GM18870 (cell line): ENCODE data around the gene RHOBTB1.

ENCODE experiments used
- ATAC-seq: cut with Tn5 transposase; IDR thresholded peaks from one replicate; pipeline ENCODE4 v1.9.1; 2021; ENCODE audit warnings: moderate library complexity; ENCODE audit not compliant: unreplicated experiment

Gene RHOBTB1

DNA sequence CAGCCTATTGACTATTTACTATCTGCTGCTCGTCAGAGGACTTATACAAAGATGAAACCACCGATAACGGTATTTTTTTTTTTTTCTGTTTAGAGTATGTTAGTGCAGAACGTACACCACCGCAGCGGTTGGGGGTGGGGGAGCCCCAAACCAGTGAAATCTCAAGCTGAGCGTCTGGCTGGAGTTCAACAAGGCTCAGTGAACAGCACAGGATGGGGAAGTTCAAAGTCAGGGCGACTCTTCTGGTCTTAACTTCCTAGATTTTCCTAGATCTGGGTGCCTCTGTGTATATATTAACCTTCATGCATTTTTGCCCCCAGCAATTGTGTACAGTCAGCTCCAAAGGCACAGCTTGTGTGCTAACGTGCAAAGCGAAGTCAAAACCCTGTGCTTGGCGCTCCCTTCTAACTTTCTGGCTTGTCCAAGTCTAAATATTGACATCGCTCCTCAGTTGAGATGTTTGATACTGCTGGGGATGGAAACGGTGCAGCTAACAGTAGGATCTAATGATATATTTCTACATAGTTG is 1.1 kb downstream of the RHOBTB1 start:
- peak; percentile 45 for ATAC-seq

DNA sequence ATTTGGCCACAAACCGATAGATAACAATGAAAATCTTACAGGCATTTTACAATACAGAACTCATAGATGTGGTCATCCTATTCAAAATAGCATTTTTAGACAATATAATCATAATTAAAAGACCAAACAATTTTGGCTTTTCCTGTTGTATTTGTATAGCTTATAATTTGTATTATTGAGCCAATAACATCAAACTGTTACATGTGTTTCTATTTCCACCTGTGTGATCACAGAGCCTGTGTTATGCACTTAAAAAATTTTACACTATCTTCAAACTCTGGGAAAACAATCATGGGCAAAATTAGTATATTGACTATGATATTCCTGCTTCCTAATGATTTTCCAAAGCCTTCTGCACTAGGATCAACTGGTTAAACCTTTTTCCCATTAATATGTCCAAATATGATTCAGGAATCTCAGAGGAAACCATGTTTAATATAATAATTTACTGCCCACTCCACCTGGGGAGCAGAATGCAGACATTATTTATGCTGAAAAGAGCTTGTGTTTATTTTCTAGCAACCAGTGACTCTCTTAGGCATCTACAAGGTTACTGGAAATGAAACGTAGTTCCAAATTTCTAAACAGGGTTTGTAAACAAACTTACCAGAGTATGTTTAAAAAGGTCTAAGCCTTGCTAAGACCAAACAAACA is 1.7 kb downstream of the RHOBTB1 start:
- no peak for ATAC-seq

DNA sequence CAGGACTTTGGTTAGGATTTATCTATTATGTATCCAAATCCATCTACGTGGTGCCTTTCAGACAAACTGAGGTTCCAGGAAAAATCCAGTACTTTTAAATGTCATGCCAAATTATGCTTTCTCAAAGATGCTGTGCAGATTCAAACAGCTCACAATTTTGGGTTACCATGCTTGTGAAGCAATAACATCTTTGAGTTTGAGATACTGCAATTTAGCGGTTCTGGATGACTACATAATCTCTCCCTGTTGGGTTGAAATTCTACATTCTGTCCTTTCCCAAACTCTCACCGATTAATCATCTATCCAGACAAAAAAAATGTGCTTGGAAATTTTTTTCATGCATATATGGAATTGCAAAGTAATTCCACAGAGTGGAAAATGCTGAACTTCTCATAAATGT is 3.5 kb downstream of the RHOBTB1 start:
- no peak for ATAC-seq

DNA sequence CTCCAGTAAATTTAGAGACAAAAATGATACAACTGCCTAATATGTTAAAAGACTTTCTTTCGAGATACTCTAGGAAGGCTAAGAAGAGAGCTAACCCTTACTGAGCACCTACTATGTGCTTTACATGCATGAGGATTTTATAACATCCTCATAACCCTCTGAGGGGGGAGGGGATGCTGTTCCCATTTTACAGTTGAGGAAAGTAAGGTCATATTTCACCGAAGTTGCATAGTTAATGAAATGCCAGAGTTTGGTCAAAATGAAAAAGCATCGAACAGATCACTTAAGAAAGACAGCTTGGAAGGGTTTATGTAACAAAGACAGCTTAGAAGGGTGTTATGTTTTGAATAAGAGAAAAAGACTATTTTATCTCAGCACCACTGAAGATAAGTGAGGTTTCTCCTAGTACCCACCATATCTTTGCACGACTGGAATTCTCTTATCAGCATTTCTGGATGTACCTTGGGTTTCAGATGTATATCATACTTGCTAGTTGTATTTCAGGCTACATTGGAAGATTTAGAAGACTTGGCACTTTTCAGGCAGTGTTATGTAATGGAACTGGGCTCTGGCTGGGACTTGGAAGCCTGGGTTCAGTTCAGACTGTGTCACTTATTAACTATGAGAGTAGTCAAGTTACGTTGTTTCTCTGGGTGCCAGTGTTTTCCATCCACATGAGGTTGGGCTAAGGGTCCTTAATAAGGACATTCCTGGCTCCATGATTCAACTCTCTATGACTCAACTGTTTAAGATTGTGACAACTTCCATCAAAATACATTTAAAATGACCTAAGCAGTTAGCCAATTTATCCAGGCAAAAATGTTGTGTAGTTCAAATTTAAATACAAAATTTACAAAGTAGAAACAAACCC is 6.0 kb downstream of the RHOBTB1 start:
- no peak for ATAC-seq

DNA sequence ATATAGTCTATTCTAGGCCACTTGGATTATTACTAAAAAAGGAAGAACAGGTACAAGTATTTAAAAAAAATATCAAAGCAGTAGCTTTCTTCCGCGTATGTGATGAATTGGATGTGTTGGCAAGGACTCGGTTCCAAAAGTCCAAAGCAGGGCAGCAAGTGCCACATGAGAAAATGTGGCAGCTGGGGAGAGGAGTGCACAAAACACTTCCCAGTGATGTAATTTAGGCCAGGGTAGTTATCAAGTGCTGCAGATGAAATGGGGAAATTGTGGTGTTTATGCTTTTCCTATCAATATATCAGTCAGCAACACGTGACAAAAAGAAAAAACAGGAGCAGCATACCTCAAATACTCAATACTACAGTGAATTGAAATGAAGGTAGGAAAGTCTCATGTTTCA is 7.0 kb downstream of the RHOBTB1 start:
- no peak for ATAC-seq

DNA sequence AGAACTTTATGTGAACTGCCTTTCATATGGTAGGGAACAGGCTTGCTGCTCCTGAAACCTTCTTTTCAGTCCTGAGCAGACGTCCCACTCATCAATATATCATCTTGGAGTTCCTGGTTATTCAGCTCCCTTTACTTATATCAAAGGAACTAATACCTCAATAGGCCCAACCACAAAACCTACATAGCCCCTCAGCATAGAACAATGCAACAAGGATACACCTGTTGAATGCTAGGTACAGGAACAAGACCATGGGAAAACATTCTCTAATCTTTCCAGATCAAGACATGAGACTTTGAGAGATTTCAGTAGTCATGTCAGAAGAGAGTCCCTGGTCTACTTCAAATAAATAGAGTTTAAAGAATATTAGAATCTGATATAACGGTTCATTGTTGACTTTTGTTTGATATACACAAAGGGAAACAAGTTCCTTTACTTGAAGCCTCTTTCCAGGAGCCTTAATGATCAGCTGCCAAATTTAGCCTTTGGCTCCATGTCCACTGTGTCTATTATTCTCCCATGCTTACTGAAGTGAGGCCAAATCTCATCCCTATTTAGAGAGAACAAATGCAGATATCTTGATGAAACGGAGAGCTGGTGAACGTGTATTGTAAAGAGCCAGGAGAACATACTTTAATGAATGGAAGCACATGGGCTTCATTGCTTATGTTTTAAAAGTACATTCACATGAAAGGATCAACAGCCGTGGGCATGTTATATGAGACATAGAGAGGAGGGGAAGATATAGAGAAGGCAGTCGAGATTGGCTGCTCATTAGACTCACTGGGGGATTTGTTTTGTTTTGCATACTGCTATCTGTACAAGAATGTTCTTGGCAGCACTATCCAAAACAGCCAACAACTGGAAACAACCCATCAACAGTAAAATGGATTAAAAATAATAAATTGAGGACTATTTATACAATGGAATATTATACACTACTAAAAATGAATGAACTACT is 9.5 kb downstream of the RHOBTB1 start:
- no peak for ATAC-seq

DNA sequence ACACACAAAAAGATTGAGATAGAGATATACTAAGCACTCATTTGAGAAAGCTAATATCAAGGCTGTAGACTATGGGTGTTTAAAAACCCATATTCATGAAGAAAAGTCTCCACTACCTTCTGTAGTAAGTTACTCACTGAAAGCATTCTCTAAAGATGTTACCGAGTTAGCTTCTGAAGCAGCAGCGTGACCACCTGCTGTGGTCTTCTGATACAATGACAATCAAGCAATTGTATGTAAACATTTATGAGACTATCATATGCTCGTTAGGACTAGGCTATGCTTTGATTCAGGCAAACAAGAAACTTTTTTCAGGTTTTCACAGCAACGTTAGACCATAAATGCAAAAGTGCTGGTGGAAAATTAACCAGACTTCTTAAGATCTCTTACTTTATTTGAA is 11.2 kb downstream of the RHOBTB1 start:
- ATAC-seq, result no peak

DNA sequence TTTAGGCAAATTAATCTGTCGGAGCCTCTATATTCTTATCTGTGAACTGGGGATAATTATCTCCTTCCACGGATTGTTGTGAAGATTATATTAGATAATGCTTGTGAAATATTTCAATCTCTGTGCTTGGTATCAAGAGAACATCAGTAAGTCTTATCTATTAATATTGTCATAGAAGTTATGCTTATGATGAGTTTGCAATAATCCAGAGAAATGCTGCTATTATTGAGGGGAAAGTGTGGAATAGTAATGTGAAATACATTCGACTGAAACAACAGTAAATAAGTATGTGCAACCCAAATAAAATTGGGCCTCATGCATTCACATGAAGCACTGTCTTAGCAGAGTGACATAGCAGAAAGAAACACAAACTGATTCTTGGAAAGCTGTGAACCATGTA is 13.7 kb downstream of the RHOBTB1 start:
- no peak for ATAC-seq

DNA sequence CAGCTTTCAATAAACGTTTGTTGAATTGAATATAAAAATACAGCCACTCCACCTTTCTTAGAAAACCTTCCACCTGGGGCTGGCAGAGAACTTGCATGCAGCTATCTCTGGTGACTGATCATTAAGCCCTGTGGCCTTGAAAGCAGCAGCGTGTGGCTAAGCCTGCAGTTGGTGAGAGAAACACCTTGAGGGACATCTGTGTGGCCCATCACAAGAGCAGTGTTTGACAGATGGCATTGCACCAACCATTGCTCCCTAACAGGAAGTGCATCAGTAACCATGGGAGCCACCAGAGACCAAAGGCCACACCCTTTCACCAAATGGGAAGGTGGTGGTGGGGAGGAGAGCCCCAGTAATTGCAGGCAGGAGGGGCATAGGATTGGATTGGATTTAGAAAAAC is 22.4 kb downstream of the RHOBTB1 start:
- no peak for ATAC-seq

DNA sequence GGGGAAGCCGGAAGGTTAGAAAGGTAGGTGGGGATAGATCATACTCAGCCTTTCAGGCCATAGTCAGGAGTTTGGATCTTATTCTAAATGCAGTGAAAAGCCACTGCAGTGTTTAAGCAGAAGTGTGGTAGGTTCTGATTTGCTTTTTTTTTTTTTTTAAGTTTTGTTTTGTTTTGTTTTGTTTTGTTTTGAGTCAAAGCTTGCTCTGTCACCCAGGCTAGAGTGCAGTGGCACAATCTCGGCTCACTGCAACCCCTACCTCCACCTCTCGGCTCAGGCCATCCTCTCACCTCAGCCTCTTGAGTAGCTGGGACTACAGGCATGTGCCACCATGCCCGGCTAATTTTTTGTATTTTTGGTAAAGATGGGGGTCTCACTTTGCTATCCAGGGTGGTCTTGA is 23.5 kb downstream of the RHOBTB1 start:
- ATAC-seq, result no peak

DNA sequence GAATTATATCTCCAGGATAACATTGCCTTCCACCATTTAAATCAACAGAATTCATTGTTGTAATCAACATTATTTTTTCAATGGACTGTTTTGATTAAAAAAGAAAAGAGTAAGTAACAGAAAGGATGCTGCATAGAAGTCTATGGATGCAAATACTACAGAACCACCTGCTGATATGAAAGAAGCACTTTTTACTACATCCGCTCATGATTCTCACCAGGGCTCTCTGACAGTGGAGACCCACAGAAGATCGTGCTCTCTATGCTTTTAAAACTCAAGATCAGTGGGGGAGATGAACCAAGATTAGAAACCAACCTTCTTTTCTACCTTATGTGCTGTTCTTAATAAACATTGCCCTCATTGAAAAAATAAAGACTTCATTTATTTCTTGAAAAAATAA is 24.4 kb downstream of the RHOBTB1 start:
- no peak for ATAC-seq

DNA sequence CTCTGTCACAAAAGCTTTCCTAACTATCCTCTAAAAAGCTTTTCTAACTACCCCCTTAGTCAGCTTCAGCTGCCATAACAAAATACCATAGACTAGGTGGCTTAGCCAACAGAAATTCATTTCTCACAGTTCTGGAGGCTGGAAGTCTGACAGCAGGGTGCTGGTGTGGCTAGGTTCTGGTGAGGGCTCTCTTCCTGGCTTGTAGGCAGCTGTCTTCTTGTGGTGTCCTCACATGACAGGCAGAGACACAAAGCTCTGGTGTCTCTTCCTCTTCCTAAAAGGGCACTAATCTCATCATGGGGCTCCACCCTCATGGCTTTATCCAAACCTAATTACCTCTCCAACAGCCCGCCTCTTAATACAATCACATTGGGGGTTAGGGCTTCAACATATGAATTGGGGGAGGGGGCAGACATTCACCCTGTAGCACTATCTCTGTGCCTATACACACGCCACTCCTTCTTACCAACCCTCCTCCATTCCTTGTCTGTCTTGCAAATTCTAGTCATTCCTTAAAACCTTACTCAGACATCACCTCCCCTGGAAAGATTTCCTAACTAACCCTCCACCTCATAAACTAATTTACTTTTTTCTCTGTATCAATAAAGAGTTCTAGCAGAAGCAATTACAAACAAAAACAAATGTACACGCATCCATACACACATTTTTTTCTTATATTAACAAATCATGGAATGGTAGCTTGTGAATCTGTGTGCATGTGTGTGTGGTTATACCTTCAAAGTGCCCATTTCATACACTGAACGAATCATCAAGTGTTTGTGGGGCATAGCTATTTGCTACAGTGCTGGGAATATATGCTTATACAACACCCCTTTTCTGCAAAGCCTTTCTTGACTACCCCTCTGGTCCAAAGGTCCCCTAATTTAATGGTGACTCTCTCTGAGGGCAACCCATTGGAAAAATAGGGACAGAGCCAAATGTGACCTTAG is 26.4 kb downstream of the RHOBTB1 start:
- ATAC-seq, result no peak

DNA sequence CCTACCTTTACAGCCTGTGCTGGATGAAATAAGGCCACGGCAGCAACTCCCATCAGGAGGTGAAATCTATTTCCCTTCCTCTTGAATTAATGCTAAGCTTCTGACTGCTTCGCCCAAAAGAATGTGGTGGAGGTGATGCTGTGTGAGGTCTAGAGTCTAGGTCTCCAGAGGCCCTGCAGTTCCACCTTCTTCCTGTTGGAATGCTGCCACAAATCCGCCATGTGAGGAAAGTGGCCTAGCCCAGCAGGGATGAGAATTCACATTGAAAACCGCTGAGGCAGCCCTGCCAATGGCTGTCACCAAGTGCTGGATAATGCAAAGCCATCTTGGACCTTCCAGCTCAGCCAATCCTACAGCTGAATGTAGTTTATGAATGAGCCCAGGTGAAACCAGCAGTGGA is 28.0 kb downstream of the RHOBTB1 start:
- ATAC-seq, result no peak

DNA sequence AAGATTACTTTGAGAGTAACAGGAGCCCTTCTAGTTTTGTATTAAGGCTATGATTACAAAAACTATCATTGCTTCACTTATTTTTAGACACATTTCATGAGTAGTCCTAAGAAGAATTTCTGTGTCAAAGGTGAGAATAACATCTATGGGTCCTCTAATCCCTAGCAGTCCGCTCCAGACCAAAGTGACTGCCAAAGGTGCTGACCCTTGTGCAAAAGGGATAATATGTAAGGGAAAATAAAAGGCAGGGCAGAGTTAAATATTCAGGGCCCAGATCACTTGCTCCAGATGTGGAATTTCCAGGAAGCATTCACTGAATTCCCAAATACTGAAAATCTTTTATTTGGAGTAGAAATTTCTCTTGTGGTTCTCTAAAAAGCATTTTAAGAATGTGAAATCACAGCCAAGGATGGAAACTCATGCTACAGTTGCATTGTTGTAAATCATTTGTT is 29.3 kb downstream of the RHOBTB1 start:
- ATAC-seq, result no peak

DNA sequence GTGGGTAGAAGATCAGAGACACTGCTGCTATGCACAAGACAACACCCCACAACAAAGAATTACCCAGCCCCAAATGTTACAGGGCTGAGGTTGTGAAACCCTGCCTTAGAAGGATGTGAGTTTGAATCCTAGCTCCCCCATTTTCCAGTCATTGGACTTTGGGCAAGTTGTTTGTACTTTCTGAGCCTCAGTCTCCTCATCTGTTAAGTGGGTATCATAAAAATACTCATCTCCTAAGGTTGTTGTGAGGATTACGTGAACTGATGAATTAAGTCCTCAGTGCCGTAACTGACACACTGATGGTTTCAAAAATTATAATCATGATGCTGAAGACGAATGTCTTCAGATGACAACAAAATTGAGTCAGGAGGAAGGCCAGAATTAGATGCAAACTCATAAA is 30.3 kb downstream of the RHOBTB1 start:
- ATAC-seq, result no peak

DNA sequence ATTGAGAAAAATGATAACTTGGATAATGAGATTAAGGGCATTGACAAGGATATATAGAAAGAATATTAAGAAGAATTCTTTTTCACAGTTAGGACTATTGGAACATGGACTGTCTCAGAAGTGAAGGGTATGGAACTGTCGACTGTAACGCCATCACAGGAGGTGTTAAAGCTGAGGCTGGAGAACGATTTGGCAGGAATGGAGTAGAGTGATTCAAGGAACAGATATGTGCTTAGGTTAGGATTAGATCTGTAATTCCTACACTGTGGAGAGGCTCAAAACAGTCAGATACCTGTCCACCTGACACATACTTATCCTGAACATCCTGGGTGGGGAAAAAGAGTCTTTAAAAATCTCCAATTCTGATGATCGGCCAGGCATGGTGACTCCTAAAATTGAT is 30.9 kb downstream of the RHOBTB1 start:
- no peak for ATAC-seq

DNA sequence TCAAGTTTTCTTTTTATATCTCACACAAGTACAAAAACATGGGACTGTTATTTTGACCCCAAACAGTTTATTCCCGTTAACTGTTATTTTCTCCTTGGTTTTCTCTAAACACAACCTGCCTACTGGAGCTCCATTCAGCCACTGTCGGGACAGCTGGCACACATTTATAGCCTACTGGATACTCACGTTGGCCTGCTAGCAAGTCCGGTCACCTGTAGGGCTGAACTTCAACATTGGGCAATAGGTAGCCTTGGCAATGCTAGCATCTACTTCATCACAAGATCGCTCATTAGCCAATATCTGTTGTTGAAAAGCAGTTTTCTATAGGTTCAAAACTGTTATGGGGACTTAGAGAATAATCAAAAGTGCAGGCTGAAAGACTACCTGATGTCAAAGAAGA is 32.3 kb downstream of the RHOBTB1 start:
- no peak for ATAC-seq

DNA sequence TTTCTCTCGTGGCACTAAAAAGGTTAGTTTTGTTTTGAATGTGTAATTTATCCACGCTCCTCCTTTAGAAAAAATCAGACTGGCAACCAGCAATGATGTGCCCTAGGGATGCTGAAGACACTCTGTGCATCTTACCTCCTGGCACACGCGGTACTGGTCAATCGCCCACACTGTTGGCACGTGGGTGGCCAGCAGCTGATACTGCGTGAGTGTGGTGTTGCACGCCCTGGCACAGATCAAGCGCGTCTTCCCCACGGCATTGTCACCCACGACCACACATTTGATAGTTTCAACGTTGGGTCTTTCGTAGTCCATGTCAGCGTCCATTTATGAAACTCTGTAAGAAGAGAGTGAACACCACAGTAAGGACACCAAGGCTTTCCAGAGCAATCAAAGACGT is 32.8 kb downstream of the RHOBTB1 start:
- no peak for ATAC-seq

DNA sequence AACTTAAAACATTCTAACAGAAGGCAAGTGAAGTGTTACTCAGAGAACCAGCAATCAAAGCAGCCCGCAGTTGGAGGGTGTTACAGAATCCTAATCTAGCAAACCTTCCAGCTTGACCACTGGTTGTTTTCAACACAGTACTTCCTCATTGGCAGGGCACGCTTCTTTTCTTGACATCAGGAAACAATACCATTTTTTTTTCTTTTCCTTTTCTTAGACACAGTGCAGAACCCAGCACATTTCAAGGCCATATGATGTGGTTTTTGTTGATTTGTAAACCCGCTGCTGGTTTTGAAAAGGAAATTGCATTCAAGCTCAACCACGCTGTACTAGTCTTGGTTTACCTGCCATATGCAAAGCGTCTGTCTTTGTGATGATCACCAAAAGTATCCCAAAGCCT is 33.4 kb downstream of the RHOBTB1 start:
- ATAC-seq, result no peak

DNA sequence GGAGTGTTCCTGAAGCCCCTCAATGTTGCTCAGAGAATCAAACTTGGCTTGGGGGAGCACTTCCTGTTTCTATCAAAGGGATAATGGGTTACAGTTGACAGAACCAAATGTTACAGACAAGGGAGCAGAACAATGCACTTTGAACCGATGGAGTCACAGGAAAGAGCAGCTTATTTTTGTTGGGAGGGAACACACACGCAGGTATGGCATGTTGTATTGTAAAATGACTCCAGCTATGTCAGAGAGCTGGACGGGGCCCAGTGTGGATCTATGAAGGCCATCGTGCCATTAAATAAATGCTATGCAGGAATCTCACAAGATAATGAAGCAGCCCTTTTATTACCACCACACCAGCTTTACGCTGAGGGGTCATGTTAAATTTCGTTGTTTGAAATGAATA is 35.1 kb downstream of the RHOBTB1 start:
- no peak for ATAC-seq
